Mesendoderm (in vitro differentiated cells): ENCODE data around the gene NOC3L.

Source experiments
- DNase-seq: peaks from one replicate; pipeline ENCODE4 v3.0.0; 2013
- H2AK5ac ChIP-seq: 2 replicates; pipeline ENCODE4 v1.6.1; 2013; ENCODE audit warnings: low read length, inconsistent platforms
- H2BK120ac ChIP-seq: 2 replicates; pipeline ENCODE4 v1.6.1; 2013; ENCODE audit warnings: low read depth, mild to moderate bottlenecking, low read length, moderate library complexity, mixed read lengths
- H2BK15ac ChIP-seq: replicated peaks from 2 replicates; pipeline ENCODE4 v1.6.1; 2013; ENCODE audit warnings: low read depth, mild to moderate bottlenecking, moderate library complexity
- H2BK5ac ChIP-seq: 2 replicates; pipeline ENCODE4 v1.6.1; 2013; ENCODE audit warnings: low read length, inconsistent platforms
- H3K18ac ChIP-seq: 2 replicates; pipeline ENCODE4 v1.6.1; 2013; ENCODE audit warnings: mild to moderate bottlenecking, low read length, mixed read lengths
- H3K23ac ChIP-seq: one replicate; pipeline ENCODE4 v1.6.1; 2013; ENCODE audit warnings: low read length
- H3K27ac ChIP-seq: 2 replicates; pipeline ENCODE4 v1.5.1; 2013; ENCODE audit warnings: low read depth, mild to moderate bottlenecking, inconsistent platforms, low read length, moderate library complexity
- H3K27me3 ChIP-seq: 2 replicates; pipeline ENCODE4 v1.6.1; 2013; ENCODE audit warnings: low read length, control low read depth, mild to moderate bottlenecking, inconsistent platforms; ENCODE audit not compliant: insufficient read depth, poor library complexity
- H3K36me3 ChIP-seq: 2 replicates; pipeline ENCODE4 v1.6.1; 2013; ENCODE audit warnings: low read length, inconsistent platforms; ENCODE audit not compliant: control insufficient read depth, insufficient read depth
- H3K4ac ChIP-seq: one replicate; pipeline ENCODE4 v1.6.1; 2013; ENCODE audit warnings: low read depth, mild to moderate bottlenecking, low read length, moderate library complexity
- H3K4me1 ChIP-seq: 2 replicates; pipeline ENCODE4 v1.6.1; 2013; ENCODE audit warnings: low read depth, low read length, inconsistent platforms; ENCODE audit not compliant: control insufficient read depth
- H3K4me2 ChIP-seq: 2 replicates; pipeline ENCODE4 v1.6.1; 2013; ENCODE audit warnings: low read length
- H3K4me3 ChIP-seq: 2 replicates; pipeline ENCODE4 v1.5.1; 2013; ENCODE audit warnings: mild to moderate bottlenecking, low read length
- H3K56ac ChIP-seq: one replicate; pipeline ENCODE4 v1.6.1; 2013; ENCODE audit warnings: low read length
- H3K79me1 ChIP-seq: 2 replicates; pipeline ENCODE4 v1.6.1; 2013; ENCODE audit warnings: low read length, inconsistent platforms
- H3K79me2 ChIP-seq: 2 replicates; pipeline ENCODE4 v1.6.1; 2013; ENCODE audit warnings: mild to moderate bottlenecking, low read length; ENCODE audit not compliant: control insufficient read depth, insufficient read depth
- H3K9ac ChIP-seq: 2 replicates; pipeline ENCODE4 v1.6.1; 2013; ENCODE audit warnings: low read length, inconsistent platforms
- H4K5ac ChIP-seq: one replicate; pipeline ENCODE4 v1.6.1; 2013; ENCODE audit warnings: low read length
- H4K8ac ChIP-seq: one replicate; pipeline ENCODE4 v1.6.1; 2013; ENCODE audit warnings: low read depth, mild to moderate bottlenecking, control low read depth, low read length, moderate library complexity
- WGBS: extraction: QIAGEN DNeasy Blood & Tissue Kit; methylation state at CpG from one replicate; pipeline ENCODE4 v1.1.7; 2013; ENCODE audit warnings: low lambda C conversion rate, missing lambda C conversion rate; ENCODE audit not compliant: insufficient coverage; ENCODE audit errors: extremely low coverage; 5-methylcytosine and 5-hydroxymethylcytosine counted together

NOC3L gene

DNA sequence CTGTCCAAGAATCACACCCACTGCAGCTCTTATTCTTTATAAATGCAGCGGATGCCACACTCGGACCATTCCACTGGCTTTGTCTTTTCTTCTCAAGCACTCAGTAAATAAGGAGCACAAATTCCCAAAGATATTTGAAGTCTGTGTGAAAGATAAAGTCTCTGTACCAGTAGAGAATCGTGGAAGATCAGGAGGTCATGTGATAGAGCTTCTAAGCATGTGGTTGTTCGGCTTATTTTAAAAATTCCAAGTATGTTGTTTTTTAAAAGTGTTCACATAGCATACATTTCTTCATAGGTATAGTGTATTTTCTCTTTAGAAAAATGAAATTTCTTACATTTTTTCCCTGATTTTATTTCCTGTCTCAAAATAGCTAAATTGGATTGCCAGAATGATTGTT is 75.8 kb downstream of the NOC3L start:
- WGBS: no CpG with 5 or more reads among the region's 4 CpGs
- no peak overlapping the region for H3K4me2 ChIP-seq
- no peak overlapping the region for H3K27ac ChIP-seq

DNA sequence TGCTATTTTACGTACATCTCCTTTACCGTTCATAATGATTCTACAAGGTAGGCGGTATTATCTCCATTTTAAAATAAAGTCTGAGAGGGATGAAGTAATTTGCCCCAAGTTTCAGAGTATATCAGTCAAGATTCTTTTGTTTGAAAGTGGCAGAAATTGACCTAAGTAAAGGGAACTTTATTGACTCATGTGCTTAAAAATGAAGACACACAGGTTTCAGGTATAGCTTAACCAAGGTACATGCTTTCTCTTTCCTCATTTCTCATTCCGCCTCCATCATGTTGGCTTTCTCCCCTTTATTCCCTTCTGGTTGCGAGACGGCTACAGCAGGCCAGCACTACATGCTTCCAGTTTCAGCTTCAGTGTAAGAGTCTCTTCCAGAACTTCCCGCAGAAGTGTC is 77.5 kb downstream of the NOC3L start:
- Histone ChIP-seq H3K9ac (no peak overlapping the region), H3K27ac (no peak overlapping the region), H3K79me1 (no peaks in the 10 kb centered on the region), H3K4ac (no peak overlapping the region), H2BK5ac (no peak overlapping the region), H4K5ac (no peak overlapping the region), H2BK15ac (no peak overlapping the region), H3K36me3 (no peaks in the 10 kb centered on the region), H2BK120ac (no peak overlapping the region), H3K79me2 (no peaks in the 10 kb centered on the region), H3K4me1 (no peaks in the 10 kb centered on the region), H3K4me3 (no peak overlapping the region), H3K23ac (no peak overlapping the region), H3K18ac (no peak overlapping the region), H3K27me3 (no peaks in the 10 kb centered on the region), H3K4me2 (no peak overlapping the region), H3K56ac (no peak overlapping the region), H2AK5ac (no peak overlapping the region), H4K8ac (no peak overlapping the region)
- no CpG with 5 or more reads among the region's 7 CpGs for WGBS
- DNase-seq: no peak

More for the DNA sequence above, 75.8 kb downstream of the NOC3L start:
- no peaks in the 10 kb centered on the region for H3K4me1 ChIP-seq
- H2BK15ac ChIP-seq: no peak overlapping the region
- no peak overlapping the region for H4K5ac ChIP-seq
- no peak overlapping the region for H4K8ac ChIP-seq
- no peaks in the 10 kb centered on the region for H3K27me3 ChIP-seq
- no peak overlapping the region for H2AK5ac ChIP-seq
- no peaks in the 10 kb centered on the region for H3K79me1 ChIP-seq
- H3K9ac ChIP-seq: no peak overlapping the region
- no peaks in the 10 kb centered on the region for H3K36me3 ChIP-seq
- H3K4ac ChIP-seq: no peak overlapping the region
- no peak for DNase-seq
- no peak overlapping the region for H3K23ac ChIP-seq
- no peak overlapping the region for H2BK120ac ChIP-seq
- H2BK5ac ChIP-seq: no peak overlapping the region
- H3K79me2 ChIP-seq: no peaks in the 10 kb centered on the region
- no peak overlapping the region for H3K18ac ChIP-seq
- H3K56ac ChIP-seq: no peak overlapping the region
- H3K4me3 ChIP-seq: no peak overlapping the region
